Measurements from ENCODE around the gene HSPD1. TPM values are rescaled to one million over a fixed set of nuclear protein-coding genes. Genes with fewer than 3 reads are reported as not detected.

HSPD1 gene
- total and polyA plus RNA-seq, 2 experiments from 2014 or later, result 309 to 327 TPM

GRCh38 chr2:197437380-197437779, 62.3 kb downstream of the HSPD1 start:
- Histone ChIP-seq H3K9me2 (replicated peaks; ENCODE audit: insufficient read depth) (no peaks in the 10 kb centered on the region), H3K27ac (no peak overlapping the region), H4K20me1 (ENCODE audit: insufficient read depth, poor library complexity, severe bottlenecking) (peaks cover 16% of the 10 kb centered on the region), H3K9me3 (ENCODE audit: low read depth) (no peaks in the 10 kb centered on the region), H2AFZ (no peak overlapping the region), H3K36me3 (replicated peaks; ENCODE audit: insufficient read depth, low read depth) (no peaks in the 10 kb centered on the region), H3K4me1 (ENCODE audit: insufficient read depth) (peaks cover 9% of the 10 kb centered on the region), H3K4me2 (no peak overlapping the region), H3K79me2 (peaks cover 32% of the 10 kb centered on the region), H3K4me3 (no peak overlapping the region), H3K27me3 (no peaks in the 10 kb centered on the region)
- WGBS (ENCODE audit: low lambda C conversion rate, missing lambda C conversion rate), result 92% methylated on average over 2 of the region's 2 CpGs
- TF ChIP-seq EZH2 (IDR thresholded peaks at IDR 0.05; ENCODE audit: borderline replicate concordance) (no peak), CTCF (IDR thresholded peaks at IDR 0.05; ENCODE audit: poor library complexity) (no peak), EZH2phosphoT487 (IDR thresholded peaks at IDR 0.05; ENCODE audit: low read depth, severe bottlenecking, unreplicated experiment) (no peak)
- no peak for DNase-seq (ENCODE audit: low spot score)

Small RNA genes within 50 kb of the gene (small RNA-seq; reads per million reads assigned to genes)
- gene AC020550.1 (not detected), gene RNU6-1029P (not detected)

Other genes starting within 250 kb of the HSPD1 start
- gene ANKRD44, start 189.1 kb downstream of the HSPD1 start, total RNA-seq, result 5.9 and 7.5 TPM in 2 replicates
- 1.7 and 9.1 TPM in 2 replicates for gene ANKRD44, start 189.1 kb downstream of the HSPD1 start, polyA plus RNA-seq
- 232 and 321 TPM in 2 replicates for gene SF3B1, start 64.8 kb downstream of the HSPD1 start, total RNA-seq
- gene SF3B1, start 64.8 kb downstream of the HSPD1 start, polyA plus RNA-seq, result 161 and 165 TPM in 2 replicates
- 40.2 and 44.4 TPM in 2 replicates for gene COQ10B, start 46.3 kb downstream of the HSPD1 start, total RNA-seq
- gene COQ10B, start 46.3 kb downstream of the HSPD1 start, polyA plus RNA-seq, result 40.7 and 46.1 TPM in 2 replicates
- gene HSPE1, start 539 bp upstream of the HSPD1 start, total RNA-seq, result 146 and 194 TPM in 2 replicates
- 348 and 360 TPM in 2 replicates for gene HSPE1, start 539 bp upstream of the HSPD1 start, polyA plus RNA-seq
- 44.0 and 50.1 TPM in 2 replicates for gene MOB4, start 16.2 kb upstream of the HSPD1 start, total RNA-seq
- 42.2 and 44.1 TPM in 2 replicates for gene MOB4, start 16.2 kb upstream of the HSPD1 start, polyA plus RNA-seq
- gene RFTN2, start 175.7 kb upstream of the HSPD1 start, total RNA-seq, result 8.1 and 8.7 TPM in 2 replicates
- gene RFTN2, start 175.7 kb upstream of the HSPD1 start, polyA plus RNA-seq, result 2.0 and 2.3 TPM in 2 replicates
- 7.8 and 8.4 TPM in 2 replicates for gene MARS2, start 205.5 kb upstream of the HSPD1 start, total RNA-seq
- 3.5 and 6.3 TPM in 2 replicates for gene MARS2, start 205.5 kb upstream of the HSPD1 start, polyA plus RNA-seq